IPS DF 19.7 (cell line): ENCODE data around the gene ENOX2.

Source experiments
- DNase-seq: peaks from one replicate; pipeline ENCODE4 v3.0.0-alpha.2; 2013; ENCODE audit warnings: low read depth, low spot score

Gene ENOX2

GRCh38 chrX:130702867-130703707 lies 199.9 kb downstream of the ENOX2 start:
- no peak for DNase-seq

GRCh38 chrX:130700629-130701028 lies 202.4 kb downstream of the ENOX2 start:
- no peak for DNase-seq

- DNase-seq: no peak
These were observed 203.4 kb downstream of the ENOX2 start for GRCh38 chrX:130699618-130700017.

GRCh38 chrX:130696542-130696941 lies 206.5 kb downstream of the ENOX2 start:
- DNase-seq: no peak

GRCh38 chrX:130695931-130696330 lies 207.1 kb downstream of the ENOX2 start:
- no peak for DNase-seq

GRCh38 chrX:130694983-130695382 lies 208.0 kb downstream of the ENOX2 start:
- DNase-seq: no peak

- no peak for DNase-seq
These were observed 211.4 kb downstream of the ENOX2 start for GRCh38 chrX:130691576-130691975.

GRCh38 chrX:130688360-130688759 lies 214.6 kb downstream of the ENOX2 start:
- no peak for DNase-seq

GRCh38 chrX:130682990-130683389 lies 220.0 kb downstream of the ENOX2 start:
- DNase-seq: no peak

- no peak for DNase-seq
These were observed 222.6 kb downstream of the ENOX2 start for GRCh38 chrX:130680164-130681035.

GRCh38 chrX:130676861-130677260 lies 226.1 kb downstream of the ENOX2 start:
- DNase-seq: no peak

- DNase-seq: no peak
These were observed 230.8 kb downstream of the ENOX2 start for GRCh38 chrX:130672214-130672613.

GRCh38 chrX:130669233-130669632 lies 233.8 kb downstream of the ENOX2 start:
- DNase-seq: no peak

- no peak for DNase-seq
These were observed 237.7 kb downstream of the ENOX2 start for GRCh38 chrX:130665263-130665662.

- DNase-seq: no peak
These were observed 244.7 kb downstream of the ENOX2 start for GRCh38 chrX:130658310-130658709.

- DNase-seq: no peak
These were observed 248.5 kb downstream of the ENOX2 start for GRCh38 chrX:130654409-130654950.

GRCh38 chrX:130652824-130653578 lies 250.0 kb downstream of the ENOX2 start:
- no peak for DNase-seq

- no peak for DNase-seq
These were observed 253.3 kb downstream of the ENOX2 start for GRCh38 chrX:130649738-130650137.

- DNase-seq: no peak
These were observed 255.5 kb downstream of the ENOX2 start for GRCh38 chrX:130647468-130647867.

- no peak for DNase-seq
These were observed 256.9 kb downstream of the ENOX2 start for GRCh38 chrX:130645955-130646583.

- DNase-seq: no peak
These were observed 265.4 kb downstream of the ENOX2 start for GRCh38 chrX:130637591-130637990.
